Ureter (tissue), 1 donor: Measurements from ENCODE around the gene TTC27. TPM values are rescaled to one million over a fixed set of nuclear protein-coding genes. Genes with fewer than 3 reads are reported as not detected.
"Not testable (repeated sequence)": the region's sequence is repeated elsewhere in the genome, so short reads cannot be mapped to it uniquely, and the experiment has no call there.

Experiments used
- DNase-seq: peaks from one replicate; pipeline ENCODE4 v3.0.0-alpha.2; 2020; ENCODE audit warnings: low spot score
- total RNA-seq: library from RNA; stranded (reverse); gene quantifications from one replicate; pipeline ENCODE4 v1.2.4, GENCODE V29; 2023
- donor health status: DM: yes; HTN: yes; CAD: no.

Gene TTC27
- total RNA-seq, 1 donor from 2014 or later = 29.4 TPM

DNA sequence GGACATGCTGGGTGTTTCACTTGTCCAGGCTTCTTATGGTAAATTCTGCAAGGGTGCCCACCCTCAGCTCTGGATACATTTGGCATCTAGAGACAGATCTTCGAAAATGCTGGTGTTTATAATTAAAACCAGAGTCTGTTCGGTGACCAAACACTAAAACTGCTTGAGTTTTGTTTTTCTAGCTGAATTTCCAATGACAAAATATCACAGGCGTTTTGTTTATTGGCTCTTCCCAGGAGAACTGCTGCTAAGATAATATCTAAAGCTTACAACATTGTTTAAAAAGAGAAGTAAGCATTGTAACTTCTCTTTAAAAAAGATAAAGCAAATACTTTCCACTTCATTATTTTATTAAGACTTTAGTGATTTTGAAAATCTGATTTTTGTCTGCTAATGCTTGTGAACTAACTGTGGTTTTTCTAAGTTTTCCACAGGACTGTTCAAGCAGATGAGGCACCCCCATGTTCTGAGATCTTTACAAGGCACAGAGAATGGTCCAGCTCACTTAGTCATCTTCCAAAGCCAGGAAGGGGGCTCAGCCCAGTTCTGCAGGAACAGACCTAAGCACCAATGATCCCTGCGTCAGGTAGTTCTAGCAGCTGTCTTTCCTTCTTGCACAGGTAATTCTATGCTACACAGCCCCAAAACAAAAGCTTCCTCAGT is 224.1 kb downstream of the TTC27 start:
- DNase-seq = no peak

DNA sequence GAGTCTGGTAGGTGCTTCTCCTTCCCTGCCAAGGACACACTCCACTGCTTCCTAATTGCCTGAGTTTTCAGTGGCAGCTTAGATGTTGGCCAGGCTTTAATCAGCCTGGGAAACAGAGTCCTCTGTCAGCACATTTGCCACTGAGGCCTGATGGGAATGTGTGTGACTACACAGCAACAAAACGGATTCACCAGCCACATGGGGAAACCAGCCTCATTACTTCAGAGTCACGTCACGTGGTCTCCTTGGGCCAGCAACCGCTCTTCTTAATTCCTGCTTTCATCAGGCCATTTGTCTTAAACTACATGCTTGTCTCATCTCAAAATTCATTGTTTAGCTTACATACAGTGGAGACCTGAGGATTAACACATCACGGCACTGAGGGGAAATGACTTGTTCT is 225.0 kb downstream of the TTC27 start:
- DNase-seq = no peak

DNA sequence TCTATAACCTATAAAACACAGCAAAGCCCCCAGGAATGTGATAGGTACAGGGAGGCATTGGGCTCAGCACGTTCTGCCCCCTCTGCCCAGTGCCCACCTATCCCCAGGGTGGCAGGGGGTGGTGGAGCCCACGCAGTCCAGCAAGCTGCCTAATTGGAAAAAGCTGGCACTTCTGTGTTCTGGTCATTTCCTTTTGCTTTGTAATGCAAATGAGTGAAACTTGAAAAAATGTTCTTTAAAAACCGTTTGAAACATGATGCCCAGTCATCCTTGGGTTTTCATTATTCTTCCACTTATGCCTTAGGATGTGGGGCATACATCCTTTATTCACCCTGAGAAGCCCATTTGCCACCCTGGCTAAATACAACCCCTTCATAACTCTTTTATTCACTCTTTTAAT is 229.0 kb downstream of the TTC27 start:
- DNase-seq = no peak

DNA sequence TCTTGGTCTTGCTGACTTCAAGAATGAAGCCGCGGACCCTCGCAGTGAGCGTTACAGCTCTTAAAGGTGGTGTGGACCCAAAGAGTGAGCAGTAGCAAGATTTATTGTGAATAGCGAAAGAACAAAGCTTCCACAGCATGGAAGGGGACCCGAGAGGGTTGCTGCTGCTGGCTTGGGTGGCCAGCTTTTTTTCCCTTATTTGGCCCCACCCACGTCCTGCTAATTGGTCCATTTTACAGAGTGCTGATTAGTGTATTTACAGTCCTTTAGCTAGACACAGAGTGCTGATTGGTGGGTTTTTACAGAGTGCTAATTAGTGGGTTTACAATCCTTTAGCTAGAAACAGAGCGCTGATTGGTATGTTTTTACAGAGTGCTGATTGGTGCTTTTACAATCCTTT is 230.9 kb downstream of the TTC27 start:
- DNase-seq = no peak

DNA sequence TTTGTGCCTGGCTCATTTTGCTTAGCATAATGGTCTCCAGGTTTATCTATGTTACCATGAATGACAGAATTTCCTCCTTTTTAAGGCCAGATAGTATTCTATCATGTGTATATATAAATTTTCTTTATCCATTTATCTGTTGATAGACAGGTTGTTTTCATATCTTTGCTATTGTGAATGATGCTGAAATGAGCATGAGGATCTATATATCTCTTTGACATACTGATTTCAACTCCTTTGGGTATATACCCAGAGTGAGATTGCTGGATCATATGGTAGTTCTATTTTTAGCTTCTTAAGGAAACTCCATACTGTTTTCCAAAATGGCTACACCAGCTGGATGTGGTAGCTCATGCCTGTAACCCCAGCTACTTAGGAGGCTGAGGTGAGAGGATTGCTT is 232.5 kb downstream of the TTC27 start:
- no peak for DNase-seq

DNA sequence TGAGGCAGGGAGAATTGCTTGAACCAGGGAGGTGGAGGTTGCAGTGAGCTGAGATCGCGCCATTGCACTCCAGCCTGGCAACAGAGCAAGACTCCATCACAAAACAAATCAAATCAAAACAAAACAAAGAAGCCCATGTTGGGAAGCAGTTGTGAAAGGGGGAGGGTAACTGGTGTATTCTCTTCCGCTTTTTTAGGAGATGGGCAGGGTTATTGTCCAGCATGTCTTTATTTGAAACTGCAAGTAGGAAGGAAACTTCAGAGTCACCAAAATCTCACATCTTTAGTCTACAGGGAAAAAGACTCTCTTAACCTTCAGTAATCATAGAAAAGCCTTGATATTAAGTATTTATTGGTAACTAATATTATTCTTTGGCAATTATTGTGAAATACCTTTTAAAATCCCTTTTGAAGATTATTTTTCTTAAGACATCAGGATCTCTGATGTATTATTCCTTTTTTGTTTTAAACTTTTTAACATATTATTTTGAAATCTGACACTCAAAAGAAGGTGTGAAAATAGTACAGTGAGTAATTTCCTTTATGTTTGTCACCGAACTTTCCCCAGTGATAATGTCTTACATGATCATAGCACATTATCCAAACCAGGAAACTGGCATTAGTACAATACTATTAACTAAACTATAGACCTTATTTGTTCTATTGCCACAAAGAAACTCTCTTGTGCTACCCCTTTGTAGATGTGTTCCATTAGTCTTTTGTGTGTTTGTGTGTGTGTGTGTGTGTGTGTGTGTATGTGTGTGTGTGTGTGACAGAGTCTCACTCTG is 234.6 kb downstream of the TTC27 start:
- no peak for DNase-seq

DNA sequence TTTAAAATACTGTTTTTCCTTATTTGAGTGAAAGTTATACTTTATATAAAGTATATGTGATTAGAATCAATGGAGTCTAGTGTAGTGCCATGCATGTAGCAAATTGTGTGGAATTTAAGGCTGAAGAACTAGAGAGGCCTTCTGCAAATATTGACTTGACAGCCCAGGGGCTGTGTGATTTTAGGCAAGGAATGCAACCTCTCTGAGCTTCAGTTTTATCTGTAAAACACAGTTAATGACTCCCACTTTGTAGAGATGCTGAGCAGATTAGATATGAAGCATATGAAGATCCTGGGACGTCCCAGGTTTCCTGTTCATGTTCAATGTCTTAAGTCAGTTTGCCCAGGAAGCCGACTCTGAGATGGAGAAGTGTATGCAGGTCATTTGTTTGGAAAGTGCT is 235.5 kb downstream of the TTC27 start:
- no peak for DNase-seq

DNA sequence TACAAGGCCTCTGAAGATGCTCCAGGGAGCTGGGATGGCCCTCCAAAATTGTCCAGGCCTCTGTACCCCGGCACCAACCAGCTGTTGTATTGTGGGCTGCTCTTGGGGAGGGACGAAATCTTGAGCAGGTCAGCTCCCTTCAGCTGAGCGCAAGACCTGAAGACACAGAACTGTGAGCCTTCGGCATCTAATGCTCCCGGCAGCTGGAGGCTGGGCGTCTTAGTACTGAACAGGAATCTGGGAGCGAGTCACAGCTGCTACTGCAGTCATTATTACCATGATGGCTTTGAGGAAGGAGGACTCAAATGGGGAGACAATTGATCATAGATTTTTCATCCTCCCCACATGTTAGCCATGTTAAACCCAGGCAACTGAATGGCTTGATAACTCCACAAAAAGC is 236.0 kb downstream of the TTC27 start:
- DNase-seq = no peak

DNA sequence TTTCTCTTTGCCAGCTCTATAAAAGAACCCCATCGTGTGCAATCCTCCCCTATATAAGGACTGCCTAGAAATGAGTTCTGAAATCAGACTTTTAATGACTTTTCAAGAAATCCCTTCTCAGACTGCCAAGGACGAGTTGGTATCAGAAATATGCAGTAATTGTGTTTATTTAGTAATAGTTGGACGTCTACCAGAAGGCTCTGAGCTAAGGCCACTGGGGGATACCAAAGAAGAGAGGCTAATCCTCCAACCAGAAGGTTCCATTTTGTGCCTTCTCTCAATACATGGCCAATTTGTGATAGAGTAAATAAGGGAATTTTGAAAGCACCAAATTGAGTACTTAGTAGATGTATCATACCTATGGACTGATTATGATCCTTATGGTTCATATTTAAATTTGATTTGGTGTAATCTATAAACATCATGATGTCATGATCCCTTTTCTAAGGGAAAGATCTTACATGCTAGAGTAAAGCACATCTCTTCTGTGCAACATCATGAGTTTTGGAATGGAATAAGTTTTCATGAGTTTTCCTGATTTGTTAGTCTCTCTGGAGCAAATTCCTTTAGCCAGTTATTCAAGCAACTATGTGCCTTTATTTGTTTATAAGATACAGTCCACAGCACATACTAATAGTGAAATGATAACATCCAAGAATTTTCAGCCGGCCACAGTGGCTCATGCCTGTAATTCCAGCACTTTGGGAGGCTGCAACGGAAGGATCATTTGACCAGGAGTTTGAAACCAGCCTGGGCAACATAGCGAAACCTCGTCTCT is 236.7 kb downstream of the TTC27 start:
- DNase-seq = no peak

DNA sequence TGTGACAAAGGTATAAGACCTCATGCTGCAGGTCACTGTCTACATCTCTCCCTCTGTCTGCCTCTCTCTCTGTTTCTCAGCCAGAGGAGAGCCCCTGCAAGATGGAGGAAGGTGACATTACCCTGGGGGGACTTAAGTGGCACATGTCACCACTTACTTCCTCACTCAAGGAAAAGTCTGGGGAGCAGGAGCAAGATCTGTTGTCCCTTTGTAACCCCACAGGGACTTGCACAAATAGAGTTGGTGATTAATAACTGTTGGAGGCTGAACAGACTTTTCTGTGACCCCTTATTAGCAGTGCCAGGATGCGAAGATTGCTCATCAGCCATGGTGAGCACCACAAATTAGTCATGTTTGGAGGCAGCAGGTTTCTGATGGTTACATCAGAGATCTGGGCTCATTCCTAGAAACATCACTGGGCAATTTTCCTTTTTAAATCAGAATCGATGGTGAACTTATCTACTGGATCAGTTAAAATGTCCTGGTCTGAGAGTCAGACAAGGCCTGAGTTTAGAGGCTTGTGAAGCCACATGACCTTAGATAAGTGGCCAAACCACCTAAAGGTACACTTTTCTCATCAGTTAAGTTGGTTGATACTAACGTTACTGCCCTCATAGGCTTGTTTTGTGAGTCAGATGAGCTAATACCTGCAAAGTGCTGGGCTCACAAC is 237.7 kb downstream of the TTC27 start:
- DNase-seq = no peak

DNA sequence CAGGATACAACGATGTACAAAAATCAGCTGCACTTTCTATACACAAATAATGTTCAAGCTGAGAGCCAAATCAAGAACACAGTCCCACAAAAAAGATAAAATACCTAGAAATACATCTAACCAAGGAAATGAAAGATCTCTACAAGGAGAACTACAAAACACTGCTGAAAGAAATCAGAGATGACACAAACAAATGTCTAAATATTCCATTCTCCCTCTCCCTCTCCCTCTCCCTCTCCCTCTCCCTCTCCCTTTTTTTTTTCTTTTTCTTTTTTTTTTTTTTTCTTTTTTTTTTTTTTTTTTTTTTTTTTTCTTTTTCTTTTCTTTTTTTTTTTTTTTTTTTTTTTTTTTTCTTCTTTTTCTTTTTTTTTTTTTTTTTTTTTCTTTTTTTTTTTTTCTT is 238.6 kb downstream of the TTC27 start:
- DNase-seq = not testable (repeated sequence)
